H7 (cell line): ENCODE data around the gene ERBB4. TPM values are rescaled to one million over a fixed set of nuclear protein-coding genes. Genes with fewer than 3 reads are reported as not detected.
"Not testable (repeated sequence)": the region's sequence is repeated elsewhere in the genome, so short reads cannot be mapped to it uniquely, and the experiment has no call there.

Source experiments
- DNase-seq: peaks from one replicate; pipeline ENCODE4 v3.0.0; 2012
- H3K27me3 ChIP-seq: 2 replicates; pipeline ENCODE4 v1.6.0; 2011; ENCODE audit warnings: mild to moderate bottlenecking, low read length; ENCODE audit not compliant: control insufficient read depth, insufficient read depth
- H3K36me3 ChIP-seq: replicated peaks from 2 replicates; pipeline ENCODE4 v1.5.1; 2011; ENCODE audit warnings: low read length; ENCODE audit not compliant: control insufficient read depth, insufficient read depth
- H3K4me3 ChIP-seq: 2 replicates; pipeline ENCODE4 v1.5.1; 2011; ENCODE audit warnings: low read depth, mild to moderate bottlenecking, control low read depth, low read length, moderate library complexity; ENCODE audit not compliant: insufficient read depth
- total RNA-seq: library from RNA; depleted of rRNA; stranded (reverse); fragments of >200 nt; shearing (Covaris generic); gene quantifications from 2 replicates; pipeline ENCODE4 v1.2.3, GENCODE V29; 2014

Gene ERBB4
- total RNA-seq, 1 experiment from 2014 or later, result 5.7 TPM

GRCh38 chr2:212106536-212106935, 432.1 kb downstream of the ERBB4 start:
- H3K4me3 ChIP-seq, H3K27me3 ChIP-seq, DNase-seq, H3K36me3 ChIP-seq: not testable (repeated sequence)

GRCh38 chr2:212099658-212100057, 438.9 kb downstream of the ERBB4 start:
- Histone ChIP-seq H3K36me3 (no peaks in the 10 kb centered on the region), H3K4me3 (no peak overlapping the region), H3K27me3 (no peaks in the 10 kb centered on the region)
- no peak for DNase-seq

DNA sequence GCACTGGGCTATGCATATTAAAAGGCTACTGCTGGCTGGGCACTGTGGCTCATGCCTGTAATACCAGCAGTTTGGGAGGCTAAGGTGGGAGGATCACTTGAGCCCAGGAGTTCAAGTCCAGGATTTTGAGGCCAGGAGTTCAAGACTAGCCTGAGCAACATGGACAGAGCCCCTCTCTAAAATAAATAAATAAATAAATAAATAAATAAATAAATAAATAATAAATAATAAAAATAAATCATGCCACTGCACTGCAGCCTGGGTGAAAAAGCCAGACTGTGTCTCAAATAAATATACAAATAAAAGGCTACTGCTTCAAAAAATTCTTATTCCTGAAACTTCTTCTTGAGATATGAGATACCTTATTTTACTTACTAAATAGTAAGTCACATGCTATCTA, 439.6 kb downstream of the ERBB4 start:
- H3K36me3 ChIP-seq, result no peaks in the 10 kb centered on the region
- no peaks in the 10 kb centered on the region for H3K27me3 ChIP-seq
- DNase-seq, result no peak
- H3K4me3 ChIP-seq, result no peak overlapping the region

- no peak overlapping the region for H3K4me3 ChIP-seq
- no peaks in the 10 kb centered on the region for H3K27me3 ChIP-seq
- no peaks in the 10 kb centered on the region for H3K36me3 ChIP-seq
- DNase-seq, result no peak
These were observed 441.6 kb downstream of the ERBB4 start for GRCh38 chr2:212097001-212097400.

GRCh38 chr2:212089873-212090272, 448.7 kb downstream of the ERBB4 start:
- no peaks in the 10 kb centered on the region for H3K36me3 ChIP-seq
- no peaks in the 10 kb centered on the region for H3K27me3 ChIP-seq
- no peak for DNase-seq
- no peak overlapping the region for H3K4me3 ChIP-seq

DNA sequence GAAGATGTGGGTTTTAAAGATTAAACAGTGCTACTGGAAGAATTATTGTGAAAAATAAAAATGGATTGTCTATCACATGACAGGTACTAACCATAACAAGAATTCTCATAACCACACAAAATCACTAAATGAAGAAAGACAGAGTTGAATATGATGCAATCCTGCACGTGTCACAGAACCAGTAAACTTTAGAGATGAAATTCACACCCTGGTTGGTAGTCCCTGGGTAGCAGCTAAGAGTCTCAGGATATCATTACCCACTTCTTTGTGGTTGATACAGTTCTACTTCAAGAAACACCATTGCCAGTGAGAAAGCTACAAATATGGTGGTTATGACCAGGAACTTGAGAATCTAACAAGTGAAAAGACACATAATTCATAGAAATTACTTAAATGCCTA, 450.2 kb downstream of the ERBB4 start:
- no peaks in the 10 kb centered on the region for H3K27me3 ChIP-seq
- H3K36me3 ChIP-seq, result no peaks in the 10 kb centered on the region
- H3K4me3 ChIP-seq, result no peak overlapping the region
- no peak for DNase-seq

DNA sequence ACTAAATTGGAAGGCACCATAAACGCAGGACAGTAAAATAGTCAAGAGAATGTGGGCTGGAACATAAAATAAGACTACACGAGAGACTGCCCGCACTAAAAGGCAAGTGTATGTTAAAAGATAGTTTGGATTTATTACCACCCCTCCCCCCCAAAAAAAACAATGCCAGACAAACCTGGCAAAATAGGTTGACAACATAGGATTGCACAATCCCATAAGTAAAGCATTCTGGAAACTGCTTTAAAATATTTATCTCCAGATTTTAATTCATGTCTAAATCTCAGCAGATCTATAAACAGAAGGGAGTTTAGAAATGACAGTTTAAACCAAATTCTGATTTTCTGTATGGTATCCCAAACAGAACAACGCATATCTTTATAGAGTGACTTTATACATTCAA, 455.1 kb downstream of the ERBB4 start:
- no peaks in the 10 kb centered on the region for H3K36me3 ChIP-seq
- H3K27me3 ChIP-seq, result no peaks in the 10 kb centered on the region
- H3K4me3 ChIP-seq, result no peak overlapping the region
- no peak for DNase-seq

DNA sequence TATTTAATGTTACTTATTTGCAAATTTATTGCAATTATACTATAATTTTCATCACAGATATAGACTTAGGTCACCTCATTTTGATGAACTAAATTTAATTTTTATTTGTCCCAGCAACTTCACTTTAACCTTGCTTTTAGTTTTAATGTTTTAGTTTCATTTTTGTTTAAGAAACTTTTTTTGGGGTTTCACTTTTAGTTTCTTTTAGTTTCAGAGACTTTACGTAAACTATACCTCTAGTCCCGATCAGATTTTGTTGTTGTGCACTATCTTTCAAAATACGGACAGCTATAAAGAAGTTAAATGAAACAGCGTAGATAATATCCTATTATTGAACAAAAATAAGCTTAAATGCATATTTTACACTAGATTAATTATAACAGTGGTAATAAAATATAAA, 460.5 kb downstream of the ERBB4 start:
- no peaks in the 10 kb centered on the region for H3K36me3 ChIP-seq
- H3K4me3 ChIP-seq, result no peak overlapping the region
- DNase-seq, result no peak
- no peaks in the 10 kb centered on the region for H3K27me3 ChIP-seq

DNA sequence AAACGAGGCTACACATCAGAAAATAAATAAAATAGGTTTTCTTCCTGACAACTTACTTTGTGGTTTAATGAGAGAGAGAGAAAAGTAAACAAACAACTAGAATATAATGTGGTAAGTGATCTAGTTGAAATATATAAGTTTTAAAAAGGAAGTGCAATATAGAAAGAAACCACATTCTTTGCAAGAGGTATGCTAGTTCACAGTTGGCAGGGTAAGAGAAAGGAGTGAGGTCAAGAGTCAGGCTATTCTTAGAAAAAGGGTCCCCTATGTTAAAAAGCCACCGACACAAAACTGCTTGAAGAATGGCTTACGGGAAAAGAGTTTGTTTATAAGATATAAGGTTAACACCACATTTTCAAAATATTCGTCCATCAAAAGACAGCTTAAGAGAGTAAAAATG, 462.1 kb downstream of the ERBB4 start:
- no peak overlapping the region for H3K4me3 ChIP-seq
- no peaks in the 10 kb centered on the region for H3K27me3 ChIP-seq
- DNase-seq, result no peak
- H3K36me3 ChIP-seq, result no peaks in the 10 kb centered on the region

- Histone ChIP-seq H3K27me3 (no peaks in the 10 kb centered on the region), H3K4me3 (no peak overlapping the region), H3K36me3 (no peaks in the 10 kb centered on the region)
- no peak for DNase-seq
These were observed 465.2 kb downstream of the ERBB4 start for GRCh38 chr2:212073360-212073759.

DNA sequence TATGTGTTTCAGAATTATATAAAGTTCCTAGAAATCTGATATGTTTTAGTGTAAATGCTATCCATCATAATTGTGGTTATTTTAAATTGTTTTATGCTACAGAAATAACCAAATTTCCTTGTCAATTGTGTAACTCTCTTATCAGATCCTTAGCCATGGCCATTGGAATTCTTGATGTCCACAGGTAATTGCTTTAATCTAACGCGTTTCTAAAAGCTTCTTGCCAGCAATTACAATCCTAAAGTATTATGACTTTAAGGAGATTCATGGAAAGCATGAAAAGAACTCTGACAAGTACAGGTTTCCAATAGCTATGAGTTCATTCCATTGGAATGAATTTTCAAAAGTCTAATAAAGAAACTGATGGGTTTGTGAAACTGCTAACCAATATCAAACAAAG, 472.1 kb downstream of the ERBB4 start:
- DNase-seq, result no peak
- no peak overlapping the region for H3K4me3 ChIP-seq
- H3K36me3 ChIP-seq, result no peaks in the 10 kb centered on the region
- H3K27me3 ChIP-seq, result no peaks in the 10 kb centered on the region

- peak; percentile 8 for DNase-seq
- Histone ChIP-seq H3K27me3 (no peaks in the 10 kb centered on the region), H3K4me3 (no peak overlapping the region), H3K36me3 (no peaks in the 10 kb centered on the region)
These were observed 474.3 kb downstream of the ERBB4 start for GRCh38 chr2:212064318-212064717.

DNA sequence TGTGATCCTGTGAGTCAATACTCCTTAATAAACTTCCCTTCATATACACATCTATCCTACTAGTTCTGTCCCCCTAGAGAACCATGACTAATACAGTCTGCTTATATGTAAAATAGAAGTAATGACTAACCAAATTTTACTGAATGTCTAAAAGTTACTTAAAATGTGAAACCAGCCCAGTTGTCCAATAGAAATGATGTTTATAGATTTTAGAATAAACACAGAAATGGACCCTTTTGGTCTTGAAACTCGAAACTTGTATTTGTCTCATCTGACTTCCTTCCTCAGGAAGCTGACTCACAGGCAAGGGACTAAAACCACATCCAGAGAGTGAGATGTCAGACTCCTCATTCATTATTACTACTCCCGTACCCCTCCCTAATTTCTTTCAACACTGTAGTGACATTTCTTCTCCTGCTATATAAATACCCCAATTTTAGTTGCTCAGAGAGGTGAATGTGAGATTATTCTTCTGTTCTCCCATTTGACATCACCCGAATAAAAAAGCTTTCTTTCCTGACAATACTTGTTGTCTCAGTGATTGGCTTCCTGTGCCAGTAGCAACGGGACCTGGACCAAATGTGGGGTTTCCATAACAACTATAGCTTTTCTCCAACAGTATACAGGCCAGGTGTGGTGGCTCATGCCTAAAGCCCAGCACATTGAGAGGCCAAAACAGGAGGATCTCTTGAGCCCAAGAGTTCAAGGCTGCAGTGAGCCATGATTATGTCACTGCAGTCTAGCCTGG, 486.0 kb downstream of the ERBB4 start:
- Histone ChIP-seq H3K36me3 (no peaks in the 10 kb centered on the region), H3K27me3 (no peaks in the 10 kb centered on the region), H3K4me3 (no peak overlapping the region)
- no peak for DNase-seq

DNA sequence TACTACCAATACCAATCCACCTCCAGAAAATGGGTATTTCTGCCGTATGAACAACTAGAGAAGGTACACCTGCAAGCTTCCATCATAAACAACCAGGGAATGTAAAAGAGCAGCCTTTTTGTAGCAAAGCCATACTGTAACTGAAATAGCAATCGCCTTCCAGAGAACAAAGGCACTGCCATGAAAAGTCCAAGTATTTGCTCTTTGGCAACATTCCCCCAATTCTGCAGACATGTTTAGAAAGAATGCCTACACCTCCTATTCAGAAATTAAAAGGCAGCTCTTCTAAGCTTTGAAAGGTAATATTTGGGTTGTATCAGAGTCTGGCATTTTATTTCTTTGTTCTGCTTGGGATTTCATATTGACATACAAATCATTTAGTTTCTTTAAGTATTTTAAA, 487.7 kb downstream of the ERBB4 start:
- H3K4me3 ChIP-seq, result no peak overlapping the region
- no peaks in the 10 kb centered on the region for H3K27me3 ChIP-seq
- no peaks in the 10 kb centered on the region for H3K36me3 ChIP-seq
- no peak for DNase-seq

GRCh38 chr2:212042562-212042961, 496.0 kb downstream of the ERBB4 start:
- no peaks in the 10 kb centered on the region for H3K36me3 ChIP-seq

GRCh38 chr2:212037062-212037461, 501.5 kb downstream of the ERBB4 start:
- Histone ChIP-seq H3K4me3 (no peak overlapping the region), H3K27me3 (no peaks in the 10 kb centered on the region), H3K36me3 (no peaks in the 10 kb centered on the region)
- no peak for DNase-seq

More at GRCh38 chr2:212042562-212042961, 496.0 kb downstream of the ERBB4 start:
- Histone ChIP-seq H3K4me3 (no peak overlapping the region), H3K27me3 (no peaks in the 10 kb centered on the region)
- no peak for DNase-seq
